A673 (cell line): ENCODE data around the gene COQ8B.

Experiments used
- CTCF ChIP-seq: fragments of 300-800, 200-600 bp; sonication (generic); conservative IDR thresholded peaks from 2 replicates; pipeline ENCODE4 v1.5.1; 2017; ENCODE audit warnings: low read depth, mild to moderate bottlenecking, antibody characterized with exemption, low read length, moderate library complexity, mixed read lengths
- EZH2 ChIP-seq: fragments of 200-600 bp; sonication (generic); IDR thresholded peaks from 2 replicates; pipeline ENCODE4 v1.6.1; 2017; ENCODE audit warnings: borderline replicate concordance, low read depth, mild to moderate bottlenecking, mixed read lengths, antibody characterized with exemption, low read length; ENCODE audit not compliant: poor library complexity, severe bottlenecking

- no peak for TF ChIP-seq CTCF
- TF ChIP-seq EZH2, result no peak
Observed at GRCh38 chr19:40693896-40694295, 22.8 kb downstream of the COQ8B start.
